Activated CD8-positive, alpha-beta memory T cell treated with anti-CD3 and anti-CD28 coated beads, Interleukin-2, amount 50 U/mL, for 4 hours (primary cell): ENCODE data around the gene C19orf44.
"Not testable (repeated sequence)": the region's sequence is repeated elsewhere in the genome, so short reads cannot be mapped to it uniquely, and the experiment has no call there.

Source experiments
- DNase-seq: peaks from one replicate; pipeline ENCODE4 v3.0.0-alpha.2; 2020

C19orf44 gene

DNA sequence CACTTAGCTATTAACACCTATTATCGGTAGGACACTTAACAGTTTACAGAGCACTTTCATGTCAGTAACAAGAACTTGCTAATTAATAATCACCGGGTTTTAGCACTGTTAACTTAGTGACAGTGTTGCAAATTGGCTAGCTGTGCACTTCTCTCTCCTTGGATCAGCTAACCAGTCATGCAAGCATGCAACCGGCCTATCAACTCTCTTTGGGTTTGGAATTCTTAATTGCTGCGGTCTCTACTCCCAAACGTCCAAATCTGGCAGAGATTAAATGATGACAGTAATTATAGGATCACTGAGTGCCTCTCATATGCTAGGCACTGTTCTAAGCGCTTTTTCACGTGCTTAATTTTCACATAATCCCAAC lies 25.7 kb upstream of the C19orf44 start:
- no peak for DNase-seq

DNA sequence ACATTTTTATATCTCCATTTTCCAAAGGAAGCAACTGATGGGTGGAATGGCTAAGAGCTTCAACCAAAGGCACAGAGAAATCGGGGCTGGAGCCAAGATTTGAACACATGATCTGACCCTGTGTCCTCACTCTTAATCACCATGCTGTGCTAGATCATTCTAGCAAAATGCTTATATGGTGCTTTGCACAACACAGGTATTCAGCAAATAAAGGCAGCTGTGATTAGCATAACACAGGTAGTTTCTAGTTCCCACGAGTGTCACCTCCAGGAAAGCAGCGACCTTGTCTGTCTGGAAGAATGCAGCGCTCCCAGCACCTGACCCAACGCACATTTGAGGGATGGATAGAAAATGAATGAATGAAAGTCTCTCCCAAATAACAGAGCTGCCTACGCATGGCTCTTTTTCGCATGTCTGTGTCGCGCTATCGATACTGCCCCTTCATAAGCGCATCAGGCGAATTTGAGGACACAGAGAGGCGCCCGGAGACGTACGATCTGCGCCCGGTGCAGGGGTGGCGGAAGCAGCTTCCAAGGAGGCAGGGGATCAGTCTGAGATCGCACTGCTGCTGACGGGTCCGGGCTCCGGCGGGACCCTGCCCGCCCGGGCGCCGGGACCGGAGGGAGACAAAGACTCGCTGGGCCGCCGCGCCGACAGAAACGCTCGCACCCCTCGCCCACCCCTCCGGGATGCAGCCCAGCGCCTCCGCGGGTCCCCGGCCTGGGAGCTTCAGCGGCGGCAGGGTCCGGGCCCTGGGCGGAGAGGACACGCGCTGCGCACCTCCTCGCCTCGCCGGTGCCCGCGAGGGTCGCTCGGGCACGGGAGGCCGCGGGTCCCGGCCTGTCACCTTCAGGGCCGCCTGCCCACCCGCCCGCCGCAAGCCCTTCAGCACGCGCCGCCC lies 25.0 kb upstream of the C19orf44 start:
- no peak for DNase-seq

DNA sequence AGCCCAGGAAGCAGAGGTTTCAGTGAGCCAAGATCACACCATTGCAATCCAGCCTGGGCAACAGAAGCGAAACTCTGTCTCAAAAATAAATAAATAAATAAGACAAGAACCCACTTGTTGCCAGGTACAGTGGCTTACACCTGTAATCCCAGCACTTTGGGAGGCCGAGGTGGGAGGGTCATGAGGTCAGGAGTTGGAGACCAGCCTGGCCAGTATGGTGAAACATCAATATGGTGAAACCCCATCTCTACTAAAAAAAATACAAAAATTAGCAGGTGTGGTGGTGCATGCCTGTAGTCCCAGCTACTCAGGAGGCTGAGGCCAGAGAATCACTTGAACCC lies 23.7 kb upstream of the C19orf44 start:
- DNase-seq: not testable (repeated sequence)

DNA sequence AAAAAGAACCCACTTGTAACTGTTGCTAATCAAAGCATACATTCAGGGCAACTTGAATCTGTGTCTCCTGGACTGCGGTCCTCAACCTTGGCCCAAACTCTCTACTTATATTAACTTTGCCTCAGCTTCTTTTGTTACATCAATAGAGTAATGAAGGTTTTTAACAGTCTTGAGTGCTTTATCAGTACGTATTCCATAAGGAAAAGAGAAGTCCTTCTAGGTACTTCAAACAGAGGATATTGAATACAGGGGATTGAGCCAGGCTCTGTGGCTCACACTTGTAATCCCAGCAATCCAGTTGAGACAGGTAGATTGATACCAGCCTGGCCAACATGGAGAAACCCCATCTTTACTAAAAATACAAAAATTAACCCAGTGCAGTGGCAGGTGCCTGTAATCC lies 23.2 kb upstream of the C19orf44 start:
- DNase-seq: no peak

DNA sequence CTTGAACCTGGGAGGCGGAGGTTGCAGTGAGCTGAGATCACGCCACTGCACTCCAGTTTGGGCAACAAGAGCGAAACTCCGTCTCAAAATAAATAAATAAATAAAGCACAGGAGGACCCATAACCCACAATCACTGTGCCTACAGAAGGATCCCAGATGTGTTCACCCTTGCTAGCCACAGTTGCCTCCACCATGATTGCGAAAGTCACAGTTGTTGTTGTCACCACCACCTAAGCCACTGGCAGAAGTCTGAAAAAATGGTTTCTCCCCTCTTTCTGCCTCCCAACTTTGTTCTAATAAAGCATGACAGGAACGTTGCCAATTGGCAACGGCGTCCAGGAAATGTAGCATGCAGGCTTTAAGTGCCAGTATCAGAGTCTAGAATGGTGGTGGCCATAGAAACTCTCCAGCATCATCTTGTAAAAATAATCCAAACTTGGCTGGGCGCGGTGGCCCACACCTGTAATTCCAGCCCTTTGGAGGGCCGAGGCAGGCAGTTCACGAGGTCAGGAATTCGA lies 22.3 kb upstream of the C19orf44 start:
- no peak for DNase-seq

DNA sequence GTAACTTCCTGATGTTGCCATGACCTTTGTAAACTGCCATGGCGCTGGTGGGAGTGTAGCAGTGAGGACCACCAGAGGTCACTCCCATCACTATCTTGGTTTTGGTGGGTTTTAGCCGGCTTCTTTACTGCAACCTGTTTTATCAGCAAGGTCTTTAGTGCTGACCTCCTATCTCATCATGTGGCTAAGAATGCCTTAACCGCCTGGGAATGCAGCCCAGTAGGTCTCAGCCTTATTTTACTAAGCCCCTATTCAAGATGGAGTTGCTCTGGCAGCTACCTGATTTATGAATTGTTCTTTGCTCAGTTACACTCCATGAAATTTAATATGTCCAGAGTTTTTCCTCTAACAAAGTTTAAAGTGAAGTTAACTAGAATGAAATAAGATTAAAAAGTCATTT lies 19.8 kb upstream of the C19orf44 start:
- DNase-seq: no peak

DNA sequence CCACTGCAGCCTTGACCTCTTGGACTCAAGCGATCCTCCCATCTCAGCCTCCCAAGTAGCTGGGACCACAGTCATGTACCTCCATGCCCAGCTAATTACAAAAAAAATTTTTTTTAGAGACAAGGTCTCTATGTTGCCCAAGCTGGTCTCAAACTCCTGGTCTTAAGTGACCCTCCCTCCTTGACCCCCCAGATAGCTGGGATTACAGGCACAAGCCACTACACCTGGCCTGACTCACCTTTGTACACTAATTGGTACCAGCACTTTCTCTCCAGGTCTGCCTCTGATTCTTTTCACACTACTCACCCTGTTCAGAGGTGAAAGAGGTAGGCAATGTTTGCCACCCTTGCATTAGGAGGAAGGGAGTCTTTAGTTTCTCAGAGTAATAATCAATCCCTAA lies 18.9 kb upstream of the C19orf44 start:
- DNase-seq: no peak

DNA sequence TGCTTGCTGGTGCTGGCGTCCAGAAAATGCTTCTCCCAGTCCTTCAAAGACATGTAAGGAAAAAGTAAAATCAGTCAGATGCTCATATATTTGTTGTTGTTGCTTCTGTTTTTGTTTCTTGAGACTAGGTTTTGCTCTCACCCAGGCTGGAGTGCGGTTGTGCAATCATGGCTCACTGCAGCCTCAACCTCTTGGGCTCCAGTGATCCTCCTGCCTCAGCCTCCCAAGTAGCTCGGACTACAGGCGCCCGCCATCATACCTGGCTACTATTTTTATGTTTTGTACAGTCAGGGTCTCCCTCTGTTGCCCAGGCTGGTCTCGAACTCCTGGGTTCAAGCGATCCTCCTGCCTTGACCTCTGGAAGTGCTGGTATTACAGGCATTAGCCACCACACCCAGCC lies 13.4 kb upstream of the C19orf44 start:
- no peak for DNase-seq

DNA sequence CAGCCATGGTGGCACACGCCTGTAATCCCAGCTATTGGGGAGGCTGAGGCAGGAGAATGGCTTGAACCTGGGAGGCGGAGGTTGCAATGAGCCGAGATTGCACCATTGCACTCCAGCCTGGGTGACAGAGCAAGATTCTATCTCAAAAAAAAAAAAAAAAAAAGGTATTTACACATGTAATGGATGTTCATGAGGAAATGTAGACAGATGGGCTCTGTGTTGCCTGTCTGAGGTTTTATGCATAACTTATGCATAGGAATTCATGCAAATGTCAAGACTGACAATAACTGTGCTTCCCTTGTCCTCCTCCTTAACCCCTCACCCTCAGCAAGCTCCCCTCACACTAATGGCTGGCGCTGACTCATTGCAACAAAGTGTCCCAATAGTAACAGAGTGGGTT lies 9.7 kb upstream of the C19orf44 start:
- DNase-seq: not testable (repeated sequence)

DNA sequence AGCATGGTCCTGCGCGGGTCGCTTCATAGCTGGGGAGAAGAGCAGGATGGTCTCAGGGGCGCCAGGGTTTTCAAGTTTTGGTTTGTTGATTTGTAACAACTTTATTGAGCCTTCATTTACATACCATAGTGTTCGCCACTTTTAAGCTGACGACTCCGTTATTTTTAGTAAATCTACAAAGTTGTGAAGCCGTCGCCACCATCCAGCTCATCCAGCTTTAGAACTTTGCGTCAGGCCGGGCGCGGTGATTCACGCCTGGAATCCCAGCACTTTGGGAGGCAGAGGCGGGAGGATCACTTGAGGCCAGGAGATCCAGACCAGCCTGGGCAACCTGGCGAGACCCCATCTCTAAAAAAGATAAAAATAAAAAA lies 404 bp downstream of the C19orf44 start:
- no peak for DNase-seq

DNA sequence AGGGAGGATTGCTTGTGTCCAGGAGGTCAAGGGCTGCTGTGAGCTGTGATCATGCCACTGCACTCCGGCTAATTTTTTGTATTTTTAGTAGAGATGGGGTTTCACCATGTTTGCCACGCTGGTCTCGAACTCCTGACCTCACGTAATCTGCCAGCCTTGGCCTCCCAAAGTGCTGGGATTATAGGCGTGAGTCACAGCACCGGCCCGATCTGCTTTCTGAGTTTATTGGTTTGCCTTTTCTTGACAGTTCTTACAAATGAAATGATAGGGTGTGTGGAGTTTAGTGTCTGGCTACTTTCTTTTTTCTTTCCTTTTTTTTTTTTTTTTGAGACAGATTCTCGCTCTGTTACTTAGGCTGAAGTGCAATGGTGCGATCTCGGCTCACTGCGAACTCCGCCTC lies 848 bp downstream of the C19orf44 start:
- no peak for DNase-seq

DNA sequence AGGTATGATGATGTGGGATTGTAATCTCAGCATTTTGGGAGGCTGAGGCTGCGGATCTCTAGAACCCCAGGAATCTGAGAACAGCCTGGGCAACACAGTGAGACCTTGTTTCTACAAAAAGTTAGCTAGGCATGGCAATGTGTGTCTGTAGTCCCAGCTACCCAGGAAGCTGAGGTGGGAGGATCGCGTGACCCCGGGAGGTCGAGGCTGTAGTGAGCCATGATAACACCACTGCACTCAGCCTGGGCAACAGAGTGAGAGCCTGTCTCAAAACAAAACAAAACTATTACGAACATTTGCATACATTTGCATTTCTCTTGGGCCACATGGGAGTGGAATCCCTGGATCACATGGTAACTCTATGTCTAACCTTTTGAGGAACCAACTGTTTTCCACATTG lies 1.6 kb downstream of the C19orf44 start:
- DNase-seq: no peak

DNA sequence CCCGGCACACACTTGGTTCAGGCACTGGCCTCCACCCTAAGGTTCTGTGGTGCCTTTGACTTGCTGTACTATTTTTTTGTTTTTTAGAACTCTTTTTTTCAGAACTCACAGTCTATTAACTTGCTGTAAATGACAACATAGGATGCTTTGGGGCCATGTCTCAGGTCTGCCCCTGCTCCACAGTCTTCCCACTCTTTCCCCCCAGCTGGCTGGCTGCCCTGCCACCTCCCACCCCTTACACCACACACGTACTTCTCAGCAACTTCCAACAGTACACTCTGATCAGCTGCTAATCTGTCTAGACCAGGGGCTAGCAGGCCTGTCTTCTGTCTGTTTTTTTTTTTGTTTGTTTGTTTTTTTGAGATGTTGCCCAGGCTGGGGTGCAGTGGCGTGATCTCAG lies 8.1 kb downstream of the C19orf44 start:
- DNase-seq: no peak

DNA sequence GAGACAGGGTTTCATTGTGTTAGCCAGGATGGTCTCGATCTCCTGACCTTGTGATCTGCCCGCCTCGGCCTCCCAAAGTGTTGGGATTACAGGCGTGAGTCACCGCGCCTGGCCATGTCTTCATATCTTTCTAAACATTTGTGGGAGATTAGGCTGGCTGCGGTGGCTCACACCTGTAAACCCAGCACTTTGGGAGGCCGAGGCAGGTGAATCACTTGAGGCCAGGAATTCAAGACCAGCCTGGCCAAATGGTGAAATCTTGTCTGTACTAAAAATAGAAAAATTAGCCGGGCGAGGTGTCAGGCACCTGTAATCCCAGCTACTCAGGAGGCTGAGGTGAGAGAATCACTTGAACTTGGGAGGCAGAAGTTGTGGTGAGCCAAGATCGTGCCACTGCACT lies 10.0 kb downstream of the C19orf44 start:
- DNase-seq: not testable (repeated sequence)

DNA sequence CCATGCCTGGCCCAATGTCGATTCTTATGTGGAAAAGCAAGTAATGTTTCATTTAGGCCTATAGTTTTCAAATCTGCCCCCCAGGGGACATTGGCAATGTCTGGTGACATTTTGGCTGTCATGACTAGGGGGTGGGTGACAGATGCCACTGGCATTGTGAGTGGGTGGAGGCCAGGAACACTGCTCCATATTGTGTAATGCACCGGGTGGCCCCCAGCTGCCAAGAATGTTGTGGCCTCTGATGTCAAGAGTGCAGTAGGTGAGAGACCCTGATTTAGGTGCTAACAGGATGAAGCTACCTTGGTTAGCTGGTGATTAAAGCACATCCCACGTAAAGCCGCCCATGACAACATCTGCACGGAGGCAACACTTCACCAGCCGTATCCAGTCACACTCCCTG lies 10.8 kb downstream of the C19orf44 start:
- no peak for DNase-seq

DNA sequence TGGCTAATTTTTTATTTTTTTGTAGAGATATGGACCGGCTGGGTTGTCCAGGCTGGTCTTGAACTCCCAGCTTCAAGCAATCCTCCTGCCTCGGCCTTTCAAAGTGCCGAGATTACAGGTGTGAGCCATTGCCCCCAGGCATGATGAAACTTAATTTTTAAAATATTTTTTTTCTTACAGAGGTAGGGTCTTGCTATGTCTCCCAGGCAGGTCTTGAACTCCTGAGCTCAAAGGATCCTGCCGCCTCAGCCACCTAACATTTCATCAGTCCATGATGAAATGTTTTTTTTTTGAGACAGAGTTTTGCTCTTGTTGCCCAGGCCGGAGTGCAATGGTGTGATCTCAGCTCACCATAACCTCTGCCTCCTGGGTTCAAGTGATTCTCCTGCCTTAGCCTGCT lies 12.4 kb downstream of the C19orf44 start:
- no peak for DNase-seq

DNA sequence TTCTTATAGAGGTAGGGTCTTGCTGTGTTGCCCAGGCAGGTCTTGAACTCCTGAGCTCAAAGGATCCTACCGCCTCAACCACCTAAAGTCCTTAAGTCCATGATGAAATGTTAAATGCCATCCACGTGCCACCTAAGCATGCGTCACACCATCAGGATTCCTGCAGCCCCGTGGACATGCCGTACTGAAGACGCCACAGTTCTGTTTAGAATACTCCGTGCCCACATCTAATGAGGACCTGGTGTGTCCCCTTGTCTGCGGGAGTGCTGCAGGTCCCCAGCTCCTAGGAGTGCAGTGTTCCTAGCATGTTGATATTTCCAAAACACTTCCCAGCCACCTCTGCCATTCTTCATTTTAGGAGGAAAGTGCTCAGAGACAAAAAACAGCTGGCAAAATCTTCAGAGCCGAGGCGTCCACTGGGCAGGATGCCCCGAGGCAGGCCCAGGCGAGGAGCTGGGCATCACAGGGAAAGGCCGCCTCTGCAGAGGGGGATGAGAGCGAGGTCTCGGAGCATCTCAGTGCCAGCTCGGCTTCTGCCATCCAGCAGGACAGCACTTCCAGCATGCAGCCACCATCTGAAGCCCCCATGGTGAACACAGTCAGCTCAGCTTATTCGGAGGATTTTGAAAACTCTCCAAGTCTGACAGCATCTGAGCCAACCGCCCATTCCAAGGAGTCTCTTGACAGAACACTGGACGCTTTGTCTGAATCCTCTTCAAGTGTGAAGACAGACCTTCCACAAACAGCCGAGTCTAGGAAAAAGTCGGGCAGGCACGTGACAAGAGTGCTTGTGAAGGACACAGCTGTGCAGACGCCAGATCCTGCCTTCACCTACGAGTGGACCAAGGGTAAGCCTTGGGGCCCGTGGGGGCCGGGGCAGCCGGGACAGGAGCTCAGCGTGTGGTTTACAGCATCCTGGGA lies 13.2 kb downstream of the C19orf44 start:
- DNase-seq: no peak

DNA sequence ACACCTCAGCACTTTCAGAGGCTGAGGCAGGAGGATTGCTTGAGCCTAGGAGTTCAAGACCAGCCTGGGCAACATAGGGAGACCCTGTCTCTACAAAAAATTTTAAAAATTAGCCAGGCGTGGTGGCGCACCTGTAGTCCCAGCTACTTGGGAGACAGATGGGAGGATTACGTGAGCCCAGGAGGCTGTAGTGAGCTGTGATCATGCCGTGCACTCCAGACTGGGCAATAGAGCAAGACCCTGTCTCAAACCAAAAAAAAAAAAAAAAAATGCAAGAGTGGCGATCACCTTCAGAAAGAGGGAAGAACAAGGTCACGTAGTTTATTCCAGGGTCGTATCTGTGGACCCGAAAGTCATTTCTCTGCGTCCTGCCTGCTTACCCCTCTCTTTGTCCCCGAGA lies 16.4 kb downstream of the C19orf44 start:
- DNase-seq: not testable (repeated sequence)

DNA sequence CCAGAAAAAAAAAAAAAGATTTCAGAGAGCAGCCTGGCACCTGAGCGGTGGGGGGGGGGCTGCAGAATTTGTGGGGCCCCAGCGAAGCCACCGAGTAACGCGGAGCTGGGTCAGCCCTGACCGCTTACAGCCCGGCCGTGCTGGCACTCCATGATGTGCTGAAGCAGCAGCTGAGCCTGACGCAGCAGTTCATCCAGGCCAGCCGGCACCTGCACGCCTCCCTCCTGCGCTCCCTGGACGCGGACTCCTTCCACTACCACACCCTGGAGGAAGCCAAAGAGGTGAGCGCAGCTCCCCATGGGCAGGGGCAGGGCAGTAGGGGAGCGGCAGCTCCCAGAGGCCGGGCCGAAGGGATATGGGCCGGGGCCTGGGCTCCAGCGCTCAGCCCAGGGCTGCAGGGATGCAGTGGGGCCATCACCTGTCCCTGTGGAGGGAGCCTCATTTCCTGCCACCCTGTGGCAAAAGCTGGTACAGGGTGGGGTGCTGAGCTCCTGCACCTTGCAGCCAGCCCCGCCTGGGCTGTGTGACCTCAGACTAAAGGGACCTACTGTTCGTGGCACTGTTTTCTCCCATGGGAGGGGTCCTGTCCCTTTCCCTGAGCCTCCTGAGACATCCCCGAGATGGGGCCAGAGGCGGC lies 18.3 kb downstream of the C19orf44 start:
- DNase-seq: no peak

DNA sequence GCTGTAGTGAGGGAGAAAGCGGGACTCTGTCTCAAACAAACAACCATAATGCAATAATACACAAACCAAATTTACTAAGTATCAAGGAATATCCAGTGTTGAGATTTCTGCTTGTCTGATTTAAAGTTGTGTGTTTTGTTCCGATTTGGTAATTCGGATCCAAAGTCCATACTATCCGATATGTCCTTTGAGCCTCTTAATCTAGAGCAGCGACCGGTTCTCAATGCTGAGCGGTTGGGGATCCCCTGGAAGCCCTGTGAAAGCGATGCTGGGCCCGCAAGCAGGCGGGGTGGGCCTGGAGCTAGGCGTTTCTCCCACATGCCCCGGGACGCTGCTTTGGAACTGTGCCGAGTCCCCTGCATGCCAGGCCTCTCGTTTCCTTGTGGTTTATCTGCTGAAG lies 20.2 kb downstream of the C19orf44 start:
- DNase-seq: no peak

DNA sequence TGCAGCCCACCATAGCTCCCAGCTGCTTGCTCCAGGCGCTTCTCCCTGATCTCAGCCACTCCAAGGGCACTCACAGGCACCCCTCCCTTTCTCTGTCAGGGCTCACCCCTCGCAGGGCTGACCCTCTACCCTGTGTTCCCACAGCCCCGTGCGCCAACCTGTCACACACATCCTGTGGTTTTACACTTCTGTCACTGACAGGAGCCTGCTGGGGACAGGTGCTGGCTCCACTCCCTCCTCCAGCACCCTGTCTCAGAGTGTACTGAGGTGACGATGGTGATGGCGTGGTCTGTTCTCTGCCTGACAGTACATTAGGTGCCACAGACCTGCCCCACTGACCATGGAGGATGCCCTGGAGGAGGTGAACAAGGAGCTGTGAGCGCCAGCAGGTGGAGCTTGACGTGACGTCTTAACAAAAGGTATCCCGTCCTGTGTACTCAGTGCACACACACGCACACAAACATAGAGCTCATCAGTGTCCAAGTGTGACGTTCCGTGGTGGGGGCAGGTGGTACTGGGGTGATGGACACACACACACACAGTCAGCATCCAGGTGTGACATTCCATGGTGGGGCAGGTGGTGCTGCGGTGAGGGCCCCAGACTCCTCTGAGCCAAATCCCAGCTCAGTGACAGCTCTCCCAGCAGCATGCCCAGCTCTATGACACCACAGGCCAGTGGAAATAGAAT lies 20.9 kb downstream of the C19orf44 start:
- no peak for DNase-seq

DNA sequence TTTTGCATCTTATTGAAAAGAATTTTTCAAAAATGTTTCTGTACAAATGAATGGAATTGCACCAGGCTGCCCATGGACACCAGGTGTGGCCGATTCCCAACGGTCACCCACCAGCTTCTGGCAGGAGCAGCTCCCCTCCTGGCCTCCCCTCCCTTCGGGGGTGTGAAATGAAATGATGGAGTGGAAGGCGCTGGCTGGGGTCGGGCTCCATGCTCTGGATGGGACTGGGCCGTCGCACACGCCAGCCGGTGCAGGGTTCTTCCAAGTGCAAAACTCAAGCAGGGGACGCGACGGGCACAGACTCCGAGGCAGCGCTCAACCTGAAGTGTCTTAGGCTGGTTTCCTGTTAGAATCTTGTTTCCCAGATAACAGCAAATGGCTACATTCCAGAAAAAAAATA lies 21.9 kb downstream of the C19orf44 start:
- no peak for DNase-seq
